CD4-positive, alpha-beta T cell treated with Interleukin-15 for 1 hour (primary cell): Measurements from ENCODE around the gene KANK3.
A peak's percentile ranks its signal among the peaks of the same experiment; 100 is the strongest.
"Not testable (repeated sequence)": the region's sequence is repeated elsewhere in the genome, so short reads cannot be mapped to it uniquely, and the experiment has no call there.

Experiments used
- DNase-seq: peaks from one replicate; pipeline ENCODE4 v3.0.0-alpha.2; 2020

KANK3 gene

DNA sequence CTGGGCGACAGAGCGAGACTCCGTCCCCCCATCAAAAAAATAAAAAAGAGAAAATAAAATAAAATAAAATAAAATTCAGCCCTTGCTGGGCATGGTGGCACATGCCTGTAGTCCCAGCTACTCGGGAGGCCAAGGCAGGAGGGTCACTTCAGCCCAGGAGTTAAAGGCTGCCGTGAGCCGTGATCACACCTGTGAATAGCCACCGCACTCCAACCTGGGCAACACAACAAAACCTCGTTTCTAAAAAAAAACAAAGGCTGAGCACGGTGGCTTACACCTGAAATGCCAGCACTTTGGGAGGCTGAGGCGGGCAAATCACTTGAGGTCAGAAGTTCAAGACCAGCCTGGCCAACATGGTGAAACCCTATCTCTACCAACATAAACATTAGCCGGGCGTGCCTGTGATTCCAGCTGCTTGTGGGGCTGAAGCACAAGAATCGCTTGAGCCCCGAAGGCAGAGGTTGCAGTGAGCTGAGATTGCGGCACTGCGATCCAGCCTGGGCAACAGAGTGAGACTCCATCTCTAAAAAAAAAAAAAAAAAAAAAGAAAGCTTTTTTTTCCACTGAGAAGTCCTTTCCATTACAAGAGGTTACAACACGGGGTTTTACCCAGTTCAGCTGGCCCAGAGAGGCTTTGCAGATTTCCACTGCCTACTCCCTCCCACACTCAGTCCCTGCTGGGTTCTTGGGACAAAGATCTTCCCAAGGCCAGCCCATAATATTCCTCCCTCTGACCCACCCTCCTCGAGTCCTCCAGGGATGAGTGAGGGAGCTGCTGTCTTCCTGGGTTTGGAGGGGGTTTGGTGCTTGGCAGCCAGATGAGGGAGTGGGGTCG, 27.3 kb upstream of the KANK3 start:
- no peak for DNase-seq

DNA sequence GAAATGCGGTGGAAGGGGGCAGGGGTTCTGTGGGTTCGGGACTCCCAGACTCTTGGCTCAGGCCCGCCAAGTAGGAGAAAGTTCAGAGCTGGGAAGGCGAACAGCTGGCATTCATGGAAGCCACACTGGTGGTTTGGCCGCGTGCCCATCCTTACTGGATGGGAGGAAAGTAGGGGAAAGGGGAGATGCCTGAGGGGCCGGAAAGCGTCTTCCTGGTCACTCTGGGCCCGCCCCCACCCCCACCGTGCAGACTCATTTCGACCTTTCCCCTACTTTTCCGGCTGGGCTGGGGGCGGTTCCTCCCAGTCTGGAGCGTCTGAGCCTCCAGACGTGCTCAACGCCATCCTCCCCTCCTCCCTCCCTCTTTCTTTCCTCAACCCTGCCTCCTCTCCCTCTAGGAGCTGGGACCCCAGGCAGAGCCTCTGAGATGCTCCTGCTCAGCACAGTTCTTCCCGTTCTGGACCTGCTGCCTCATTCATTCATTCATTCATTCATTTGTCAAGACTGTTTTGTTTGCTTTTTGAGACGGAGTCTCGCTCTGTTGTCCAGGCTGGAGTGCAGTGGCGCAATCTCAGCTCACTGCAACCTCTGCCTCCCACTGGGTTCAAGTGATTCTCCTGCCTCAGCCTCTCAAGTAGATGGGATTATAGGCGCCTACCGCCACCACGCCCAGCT, 24.4 kb upstream of the KANK3 start:
- no peak for DNase-seq

DNA sequence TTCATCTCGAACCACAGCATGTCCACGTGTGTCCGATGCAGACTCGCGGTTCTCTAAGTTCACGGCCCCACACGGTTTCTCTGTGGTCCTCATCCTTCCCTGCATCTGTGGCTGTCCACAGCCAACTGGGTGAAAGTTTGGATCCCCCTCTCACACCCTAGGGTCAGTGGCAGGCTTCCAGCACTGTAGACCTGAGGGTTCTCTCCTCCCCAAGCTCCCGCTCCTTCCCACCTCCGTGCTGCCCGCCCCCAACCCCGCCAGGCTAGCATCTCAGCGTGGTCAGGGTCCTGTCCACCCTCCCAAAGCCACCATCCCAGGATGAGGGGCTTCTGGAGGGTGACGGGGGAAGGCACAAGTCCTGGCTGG, 23.9 kb upstream of the KANK3 start:
- no peak for DNase-seq

DNA sequence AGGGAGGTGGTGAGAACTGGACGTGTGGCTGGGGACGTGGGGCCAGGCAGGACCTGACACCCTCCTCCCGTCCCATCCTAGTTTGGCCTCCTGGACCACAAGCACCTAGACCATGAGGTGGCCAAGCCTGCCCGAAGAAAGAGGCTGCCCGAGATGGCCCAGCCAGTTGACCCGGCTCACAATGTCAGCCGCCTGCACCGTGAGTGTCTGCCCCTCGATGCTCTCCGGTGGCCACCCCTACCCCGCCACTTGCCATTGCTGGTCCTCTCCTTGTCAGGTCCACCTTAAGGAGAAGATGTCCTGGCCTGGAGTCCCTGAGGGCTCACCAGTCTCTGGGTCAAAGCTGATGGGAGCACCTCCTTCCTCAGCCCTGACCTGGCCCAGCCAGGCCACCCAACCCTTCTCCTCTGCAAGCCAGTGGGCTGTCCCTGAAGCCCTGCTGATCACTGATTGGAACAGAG, 23.1 kb upstream of the KANK3 start:
- no peak for DNase-seq

DNA sequence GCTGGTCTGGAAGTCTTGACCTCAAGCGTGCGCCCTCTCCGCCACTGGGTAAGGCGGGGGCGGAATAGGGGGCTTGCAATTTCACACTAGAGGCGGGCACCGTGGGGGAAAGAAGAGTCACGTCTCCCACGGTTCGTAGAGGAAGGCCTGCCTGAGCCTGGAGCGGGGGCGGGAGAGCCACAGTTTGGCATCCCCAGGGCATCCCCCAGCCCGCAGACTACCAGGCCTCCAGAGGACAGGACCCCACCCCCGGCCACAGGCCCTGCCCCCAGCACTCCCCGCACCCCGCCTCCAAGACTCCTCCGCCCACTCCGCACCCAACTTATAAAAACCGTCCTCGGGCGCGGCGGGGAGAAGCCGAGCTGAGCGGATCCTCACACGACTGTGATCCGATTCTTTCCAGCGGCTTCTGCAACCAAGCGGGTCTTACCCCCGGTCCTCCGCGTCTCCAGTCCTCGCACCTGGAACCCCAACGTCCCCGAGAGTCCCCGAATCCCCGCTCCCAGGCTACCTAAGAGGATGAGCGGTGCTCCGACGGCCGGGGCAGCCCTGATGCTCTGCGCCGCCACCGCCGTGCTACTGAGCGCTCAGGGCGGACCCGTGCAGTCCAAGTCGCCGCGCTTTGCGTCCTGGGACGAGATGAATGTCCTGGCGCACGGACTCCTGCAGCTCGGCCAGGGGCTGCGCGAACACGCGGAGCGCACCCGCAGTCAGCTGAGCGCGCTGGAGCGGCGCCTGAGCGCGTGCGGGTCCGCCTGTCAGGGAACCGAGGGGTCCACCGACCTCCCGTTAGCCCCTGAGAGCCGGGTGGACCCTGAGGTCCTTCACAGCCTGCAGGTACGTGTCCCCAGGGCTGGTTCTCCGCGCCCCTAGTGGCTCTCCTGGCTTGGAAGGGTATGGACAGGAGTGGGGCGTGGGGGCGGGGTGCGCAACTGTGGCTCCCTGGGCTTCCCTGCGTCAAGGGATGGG, 21.0 kb upstream of the KANK3 start, which contains the start of gene ANGPTL4:
Gene ANGPTL4, plus strand, starts transcription at position 353 of the 969 bp plus-strand sequence. Its CDS starts 167 bp downstream, at position 520.
- DNase-seq: peak; percentile 27

DNA sequence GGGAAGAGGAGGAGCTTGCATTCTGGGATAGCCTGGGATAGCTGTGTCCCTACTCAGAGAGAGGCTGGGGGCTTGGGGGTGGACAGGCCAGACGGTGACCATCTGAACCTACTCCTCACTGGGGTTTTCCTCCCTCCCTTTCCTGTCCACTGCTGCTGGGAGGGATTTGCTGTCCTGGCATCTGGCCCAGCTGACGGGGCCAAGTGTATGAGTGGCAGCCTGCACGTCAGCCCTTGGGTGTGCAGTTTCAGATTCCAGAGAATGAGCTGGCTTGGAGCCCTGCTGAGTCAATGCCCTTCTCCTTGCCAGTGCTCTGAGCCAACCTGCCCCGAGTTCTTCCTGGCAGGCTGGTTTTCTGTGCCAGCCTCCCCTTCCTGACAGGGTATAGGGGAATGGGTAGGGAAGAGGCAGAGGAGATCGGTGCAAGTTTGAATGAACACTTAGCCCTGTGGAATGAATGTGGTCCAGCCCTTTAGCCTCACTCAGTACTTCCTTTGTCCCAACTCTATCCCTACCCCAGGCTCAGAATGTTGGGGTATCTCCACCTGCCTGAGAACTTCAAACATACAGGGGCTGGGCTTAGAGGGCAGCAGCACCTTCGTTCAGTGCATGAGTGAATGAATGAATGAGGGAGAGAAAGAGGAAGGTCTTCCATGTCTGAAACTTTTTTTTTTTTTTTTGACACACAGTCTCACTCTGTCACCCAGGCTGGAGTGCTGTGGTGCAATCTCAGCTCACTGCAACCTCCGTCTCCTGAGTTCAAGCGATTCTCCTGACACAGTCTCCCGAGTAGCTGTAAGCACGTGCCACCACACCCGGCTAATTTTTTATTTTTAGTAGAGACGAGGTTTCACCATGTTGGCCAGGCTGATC, 19.1 kb upstream of the KANK3 start:
- no peak for DNase-seq

DNA sequence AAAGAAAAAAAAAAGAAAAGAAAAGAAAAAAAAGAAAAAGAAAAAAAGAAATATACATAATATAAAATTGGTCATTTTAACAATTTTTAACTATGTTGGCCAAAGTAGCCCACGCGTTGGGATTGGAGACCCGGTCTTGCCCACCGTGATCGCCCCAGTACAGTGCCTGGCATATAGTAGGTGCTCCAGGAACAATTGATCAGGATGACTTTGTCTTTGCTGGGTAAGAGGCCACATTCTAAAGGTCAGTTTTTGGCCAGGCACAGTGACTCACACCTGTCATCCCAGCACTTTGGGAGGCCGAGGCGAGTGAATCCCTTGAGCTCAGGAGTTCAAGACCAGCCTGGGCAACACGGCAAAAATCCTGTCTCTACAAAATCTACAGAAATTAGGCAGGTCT, 17.1 kb upstream of the KANK3 start:
- DNase-seq: no peak

DNA sequence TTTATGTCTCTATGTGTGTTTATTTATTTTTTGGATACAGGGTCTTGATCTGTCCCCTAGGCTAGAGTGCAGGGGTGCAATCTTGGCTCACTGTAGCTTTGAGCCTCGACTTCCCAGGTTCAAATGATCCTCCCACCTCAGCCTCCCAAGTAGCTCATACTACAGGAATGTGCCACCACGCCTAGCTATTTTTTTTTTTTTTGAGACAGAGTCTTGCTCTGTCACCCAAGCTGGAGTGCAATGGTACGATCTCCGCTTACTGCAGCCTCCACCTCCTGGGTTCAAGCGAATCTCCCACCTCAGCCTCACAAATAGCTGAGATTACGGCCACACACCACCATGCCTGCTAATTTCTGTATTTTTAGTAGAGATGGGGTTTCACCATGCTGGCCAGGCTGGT, 15.9 kb upstream of the KANK3 start:
- DNase-seq: no peak

DNA sequence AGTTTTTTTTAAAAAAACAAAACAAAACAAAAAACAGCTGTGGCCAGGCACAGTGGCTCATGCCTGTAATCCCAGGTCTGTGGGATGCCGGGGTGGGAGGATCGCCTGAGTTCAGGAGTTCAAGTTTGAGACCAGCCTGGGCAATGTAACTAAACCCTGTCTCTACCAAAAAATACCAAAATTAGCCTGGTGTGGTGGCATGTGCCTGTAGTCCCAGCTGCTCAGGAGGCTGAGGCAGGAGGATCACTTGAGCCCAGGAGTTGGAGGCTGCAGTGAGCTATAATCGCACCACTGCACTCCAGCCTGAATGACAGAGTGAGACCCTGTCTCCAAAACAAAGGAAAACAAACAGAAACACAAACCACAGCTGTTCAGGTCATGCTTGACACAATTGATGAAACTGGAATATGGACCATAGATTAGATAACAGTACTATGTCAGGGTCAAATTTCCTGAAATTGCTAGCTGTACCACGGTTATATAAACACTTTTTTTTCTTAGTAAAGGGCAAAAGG, 14.0 kb upstream of the KANK3 start:
- DNase-seq: no peak

DNA sequence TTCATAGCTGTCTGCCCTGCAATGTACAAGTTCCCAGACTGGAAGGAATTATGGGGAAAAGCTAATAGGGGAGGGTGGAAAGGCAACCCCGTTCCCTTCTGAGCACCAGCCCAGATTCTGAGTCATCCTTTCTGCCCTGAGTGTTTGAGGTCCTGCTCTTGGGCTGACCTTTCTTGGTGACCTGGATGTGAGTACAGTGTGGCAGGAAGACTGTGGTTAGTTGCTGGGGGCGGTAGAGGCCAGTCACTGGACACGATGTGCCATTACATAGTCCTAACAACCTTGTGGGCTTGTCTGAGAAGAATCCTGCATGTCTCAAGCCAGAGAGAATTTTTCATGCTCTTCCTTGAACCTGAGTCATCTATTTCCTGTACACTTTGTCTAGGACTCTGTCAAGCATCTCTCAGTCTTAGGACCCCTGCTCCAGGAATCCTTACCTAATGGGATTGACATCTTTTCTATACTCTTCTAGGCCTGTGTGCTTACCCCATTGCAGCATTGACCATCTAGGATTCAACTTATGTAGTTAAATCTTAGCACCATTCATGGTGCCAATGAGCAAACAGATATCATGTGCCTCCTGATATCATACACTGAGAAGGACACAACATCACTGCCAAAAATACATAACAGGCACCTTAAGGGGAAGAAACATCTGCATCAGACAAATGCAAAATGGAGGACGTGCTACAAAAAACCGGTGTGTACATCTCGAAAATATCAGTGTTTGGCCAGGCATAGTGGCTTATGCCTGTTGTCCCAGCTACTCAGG, 12.8 kb upstream of the KANK3 start:
- peak; percentile 21 for DNase-seq

DNA sequence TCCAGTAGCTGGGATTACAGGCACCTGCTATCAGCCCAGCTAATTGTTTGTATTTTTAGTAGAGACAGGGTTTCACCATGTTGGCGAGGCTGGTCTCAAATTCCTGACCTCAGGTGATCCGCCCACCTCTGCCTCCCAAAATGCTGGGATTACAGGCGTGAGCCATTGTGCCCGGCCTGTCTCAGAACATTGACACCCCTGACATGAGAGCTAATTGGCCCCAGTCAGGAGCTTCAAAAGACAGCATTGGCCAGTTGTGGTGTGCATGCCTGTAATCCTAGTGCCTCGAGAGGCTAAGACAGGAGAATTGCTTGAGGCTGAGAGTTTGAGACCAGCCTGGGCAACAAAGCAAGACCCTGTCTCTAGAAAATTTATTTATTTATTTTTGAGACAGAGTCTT, 9.8 kb upstream of the KANK3 start:
- DNase-seq: not testable (repeated sequence)

DNA sequence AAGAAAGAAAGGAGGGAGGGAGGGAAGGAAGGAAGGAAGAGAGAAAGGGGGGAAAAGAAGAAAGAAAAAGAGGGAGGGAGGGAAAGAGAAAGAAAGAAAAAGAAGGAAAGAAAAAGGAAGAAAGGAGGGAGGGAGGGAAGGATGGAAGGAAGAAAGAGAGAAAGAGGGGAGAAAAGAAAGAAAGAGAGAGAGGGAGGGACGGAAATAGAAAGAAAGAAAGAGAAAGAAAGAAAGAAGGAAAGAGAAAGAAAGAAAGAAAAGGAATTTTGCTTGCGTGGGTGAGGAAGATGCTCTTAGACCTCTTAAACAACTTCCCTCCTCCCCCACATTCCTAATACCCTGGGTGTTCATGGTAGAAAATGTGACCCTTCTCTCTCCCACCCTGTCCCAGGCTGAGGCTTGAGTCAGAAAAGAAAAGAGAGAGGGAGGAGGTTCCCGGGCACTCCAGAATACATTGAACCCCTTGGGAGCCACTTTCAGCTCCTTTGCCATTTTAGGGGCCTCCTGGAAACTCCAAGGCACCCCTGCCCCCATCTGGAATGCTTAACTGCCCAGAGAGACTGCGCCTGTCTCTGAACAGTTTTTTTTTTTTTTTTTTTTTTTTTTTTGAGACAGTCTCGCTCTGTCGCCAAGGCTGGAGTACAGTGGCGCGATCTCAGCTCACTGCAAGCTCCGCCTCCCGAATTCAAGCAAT, 9.2 kb upstream of the KANK3 start:
- DNase-seq: no peak

DNA sequence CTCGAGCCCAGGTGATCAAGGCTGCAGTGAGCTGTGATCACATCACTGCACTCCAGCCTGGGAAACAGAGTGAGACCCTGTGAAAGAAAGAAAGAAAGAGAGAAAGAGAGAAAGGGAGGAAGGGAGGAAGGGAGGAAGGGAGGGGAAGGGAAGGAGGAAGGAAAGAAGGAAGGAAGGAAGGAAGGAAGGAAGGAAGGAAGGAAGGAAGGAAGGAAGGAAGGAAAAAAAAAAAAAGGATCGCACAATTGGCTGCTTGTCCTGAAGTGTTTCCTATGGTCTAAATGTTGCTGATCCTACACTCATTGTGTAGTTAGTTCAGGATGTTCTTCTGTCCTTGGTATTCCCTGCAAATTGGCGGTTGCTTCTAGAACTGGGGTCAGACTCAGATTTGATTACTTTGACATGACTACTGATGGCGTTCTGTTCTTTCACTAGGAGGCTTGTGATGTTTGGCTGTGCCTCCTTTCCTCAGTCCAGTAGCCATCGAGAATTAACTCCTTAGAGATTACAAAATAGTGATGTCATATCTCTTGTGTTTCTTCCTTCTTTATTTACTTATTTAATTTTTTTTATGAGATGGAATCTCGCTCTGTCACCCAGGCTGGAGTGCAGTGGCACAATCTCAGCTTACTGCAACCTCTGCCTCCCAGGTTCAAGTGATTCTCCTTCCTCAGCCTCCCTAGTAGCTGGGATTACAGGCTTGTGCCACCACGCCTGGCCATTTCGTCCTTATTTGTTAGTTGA, 6.7 kb upstream of the KANK3 start:
- DNase-seq: not testable (repeated sequence)

DNA sequence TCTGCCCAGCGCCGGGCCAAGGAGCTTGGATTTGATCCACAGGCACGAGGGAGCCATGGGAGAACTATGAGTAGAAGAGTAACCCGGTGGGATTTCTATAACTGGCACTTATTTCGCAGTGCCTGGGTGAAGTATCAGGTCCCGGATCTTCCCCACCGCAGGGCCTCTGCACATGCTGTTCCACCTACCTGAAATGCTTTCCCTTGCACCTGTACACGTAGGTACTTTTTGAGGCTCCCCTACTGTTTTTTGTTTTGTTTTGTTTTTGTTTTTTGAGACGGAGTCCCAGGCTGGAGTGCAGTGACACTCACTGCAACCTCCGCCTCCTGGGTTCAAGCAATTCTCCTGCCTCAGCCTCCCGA, 402 bp upstream of the KANK3 start:
- DNase-seq: no peak

DNA sequence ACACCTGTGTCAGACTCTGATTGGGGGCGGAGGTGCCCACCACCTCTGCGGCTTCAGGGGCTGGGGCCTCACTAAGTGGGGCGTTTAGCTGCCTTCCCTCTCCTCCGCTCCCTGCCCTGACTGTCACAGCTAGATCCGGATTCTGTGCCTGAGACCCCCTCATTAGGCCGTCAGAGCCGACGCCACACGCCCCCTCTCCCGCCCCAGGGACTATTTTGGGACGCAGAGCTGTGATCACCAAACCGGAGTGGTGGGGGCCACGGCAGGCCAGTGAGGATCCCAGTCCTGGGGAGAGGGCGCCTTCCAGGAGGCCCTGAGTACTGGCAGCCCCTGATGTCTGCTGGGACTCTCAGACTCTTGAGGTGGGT, 762 bp downstream of the KANK3 start:
- DNase-seq: no peak

DNA sequence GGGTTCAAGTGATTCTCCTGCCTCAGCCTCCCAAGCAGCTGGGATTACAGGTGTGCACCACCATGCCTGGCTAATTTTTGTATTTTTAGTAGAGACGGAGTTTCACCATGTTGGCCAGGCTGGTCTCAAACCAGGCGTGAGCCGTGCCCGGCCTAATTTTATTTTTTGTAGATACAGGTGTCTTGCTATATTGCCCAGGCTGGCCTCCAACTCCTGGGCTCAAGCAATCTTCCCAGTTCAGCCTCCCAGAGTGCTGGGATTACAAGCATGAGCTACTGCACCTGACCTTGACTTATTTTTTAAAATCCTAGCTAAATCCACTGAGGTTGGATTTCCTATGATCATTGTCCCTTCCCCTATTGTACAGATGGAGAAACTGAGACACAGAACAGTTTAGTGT, 1.6 kb downstream of the KANK3 start:
- DNase-seq: not testable (repeated sequence)

DNA sequence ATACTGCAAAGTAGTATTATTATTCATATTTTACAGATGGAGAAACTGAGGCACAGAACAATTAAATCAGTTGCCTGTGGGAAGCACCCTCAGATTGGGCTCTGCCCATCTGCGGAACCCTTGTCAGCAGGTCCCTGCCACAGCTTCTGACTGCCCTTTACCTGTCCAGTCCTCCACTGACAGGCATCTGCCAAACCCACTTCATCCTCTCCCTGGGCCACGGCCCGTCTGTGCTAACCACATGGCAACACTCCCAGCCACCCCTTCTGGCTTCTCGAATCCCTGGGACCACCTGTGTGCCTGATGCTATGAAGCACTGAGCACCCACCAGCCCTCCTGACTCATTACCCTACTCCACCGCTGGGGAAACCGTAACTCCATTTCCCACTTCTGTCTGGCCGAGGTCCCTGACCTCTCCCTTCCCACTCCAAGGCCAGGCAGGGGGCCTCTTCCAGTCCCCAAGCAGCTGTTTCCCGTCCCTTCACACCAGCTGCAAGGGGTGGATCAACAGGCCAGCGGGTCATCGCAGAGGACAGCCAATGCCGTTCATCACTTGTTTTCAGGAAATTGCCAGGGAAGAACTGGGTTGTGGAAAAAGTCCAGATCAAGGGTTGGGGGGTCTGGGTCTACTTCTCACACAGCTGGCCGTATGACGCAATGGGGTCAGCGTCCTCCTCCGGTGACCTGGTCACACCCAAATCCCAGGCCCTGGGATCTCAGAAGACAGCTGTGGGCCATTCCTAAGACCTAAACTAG, 2.5 kb downstream of the KANK3 start:
- DNase-seq: no peak

DNA sequence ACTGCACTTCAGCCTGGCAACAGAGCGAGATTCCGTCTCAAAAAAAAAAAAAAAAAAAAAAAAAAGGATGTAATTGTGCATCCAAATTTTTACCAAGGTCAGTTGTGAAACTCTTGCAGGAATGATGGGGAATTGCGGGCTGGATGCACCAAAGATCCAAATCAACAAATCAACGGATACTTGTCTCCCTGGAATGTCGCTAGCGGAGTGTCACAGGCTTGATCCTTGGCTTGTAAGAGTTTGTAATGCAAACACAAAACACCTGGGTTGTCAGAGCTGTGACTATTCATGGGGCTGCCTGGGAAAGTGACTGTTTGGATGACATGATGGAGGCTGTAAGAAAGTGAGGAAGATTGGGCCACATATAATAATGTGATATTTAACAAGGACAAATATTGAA, 4.2 kb downstream of the KANK3 start:
- no peak for DNase-seq

DNA sequence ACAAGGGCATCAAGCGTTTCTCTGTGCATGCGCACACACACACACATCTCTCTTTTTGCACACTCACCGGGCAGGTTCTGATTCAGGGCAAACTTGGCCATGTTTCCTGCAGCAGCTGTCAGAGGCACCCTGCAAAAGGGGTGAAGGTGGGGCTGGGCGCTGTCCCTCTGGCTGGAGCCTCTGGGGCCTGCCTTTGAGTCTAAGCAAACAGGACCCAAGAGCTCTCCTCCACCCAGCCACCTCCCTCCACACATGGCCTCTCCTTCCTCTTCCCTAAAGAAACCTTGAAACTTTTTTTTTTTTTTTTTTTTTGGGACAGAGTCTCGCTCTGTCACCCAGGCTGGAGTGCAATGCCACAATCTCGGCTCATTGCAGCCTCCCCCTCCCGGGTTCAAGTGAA, 5.3 kb downstream of the KANK3 start:
- DNase-seq: no peak
